SK-N-SH (cell line): ENCODE data around the gene HIGD2B.

ENCODE experiments used
- CTCF ChIP-seq: fragments of 200-600 bp; sonication (generic); IDR thresholded peaks from 2 replicates; pipeline ENCODE4 v1.6.1; 2017; ENCODE audit warnings: antibody characterized with exemption, mild to moderate bottlenecking, moderate library complexity
- EZH2phosphoT487 ChIP-seq: fragments of 200-600 bp; sonication (generic); IDR thresholded peaks from 2 replicates; pipeline ENCODE4 v1.6.1; 2017; ENCODE audit warnings: low read depth, mixed run types, mild to moderate bottlenecking, antibody characterized with exemption, moderate library complexity, borderline replicate concordance
- GABPA ChIP-seq: IDR thresholded peaks from 2 replicates; pipeline ENCODE4 v1.4.0; 2012; ENCODE audit warnings: low read depth, mild to moderate bottlenecking
- RCOR1 ChIP-seq: fragments of 150-350 bp; IDR thresholded peaks from 2 replicates; pipeline ENCODE4 v1.6.1; 2017; ENCODE audit warnings: antibody characterized with exemption, low read length
- REST ChIP-seq: IDR thresholded peaks from 2 replicates; pipeline ENCODE4 v1.6.1; 2012; ENCODE audit warnings: mild to moderate bottlenecking, low read depth, low read length, moderate library complexity
- USF1 ChIP-seq: IDR thresholded peaks from 2 replicates; pipeline ENCODE4 v1.4.0; 2012; ENCODE audit warnings: low read depth, borderline replicate concordance

- no peak for TF ChIP-seq CTCF
- TF ChIP-seq REST: no peak
- no peak for TF ChIP-seq EZH2phosphoT487
- no peak for TF ChIP-seq RCOR1
- TF ChIP-seq GABPA: no peak
- no peak for TF ChIP-seq USF1
Measured at GRCh38 chr15:72688697-72689096, 2.7 kb upstream of the HIGD2B start.
